ENCODE data around the gene TRPM8.

- TF ChIP-seq CTCF (IDR thresholded peaks at IDR 0.05; ENCODE audit: borderline replicate concordance, extremely low read depth, low read length, poor library complexity, severe bottlenecking) (no peak), EZH2 (IDR thresholded peaks at IDR 0.05; ENCODE audit: borderline replicate concordance, low read depth, low read length, severe bottlenecking) (no peak)
These were observed 62.6 kb downstream of the TRPM8 start for GRCh38 chr2:233979748-233980147.

Measured in DND-41 (cell line).